ENCODE measurements around the gene AK9. TPM values are rescaled to one million over a fixed set of nuclear protein-coding genes. Genes with fewer than 3 reads are reported as not detected.

AK9 gene
- polyA plus RNA-seq, 1 donor from 2014 or later: 27.7 TPM

GRCh38 chr6:109443425-109443950 lies 247.5 kb downstream of the AK9 start:
- Histone ChIP-seq H3F3A (ENCODE audit: insufficient read depth, low read length, poor library complexity, severe bottlenecking) (no peaks in the 10 kb centered on the region), H3K9ac (ENCODE audit: low read length) (no peak overlapping the region), H3K4me2 (ENCODE audit: low read length) (no peak overlapping the region), H3K9me2 (ENCODE audit: insufficient read depth, low read length) (no peaks in the 10 kb centered on the region), H3K79me2 (replicated peaks; ENCODE audit: insufficient read depth, low read length) (no peaks in the 10 kb centered on the region), H3K4me3 (ENCODE audit: low read length) (no peak overlapping the region), H3K36me3 (ENCODE audit: insufficient read depth, low read length) (peaks cover 5% of the 10 kb centered on the region), H3K27ac (ENCODE audit: low read length) (no peak overlapping the region), H3K9me3 (ENCODE audit: low read length) (no peaks in the 10 kb centered on the region), H3K27me3 (ENCODE audit: insufficient read depth, low read depth, low read length) (no peaks in the 10 kb centered on the region), H2AFZ (ENCODE audit: low read depth, low read length) (no peak overlapping the region), H4K20me1 (ENCODE audit: insufficient read depth) (no peaks in the 10 kb centered on the region)
- no peak for TF ChIP-seq POLR2AphosphoS5 (IDR thresholded peaks at IDR 0.05)
- TF ChIP-seq RAD21 (conservative IDR thresholded peaks at IDR 0.05): no peak
- TF ChIP-seq EZH2 (IDR thresholded peaks at IDR 0.05; ENCODE audit: borderline replicate concordance, insufficient read depth, low read length, poor library complexity, severe bottlenecking): no peak
- TF ChIP-seq, protein P1, sequence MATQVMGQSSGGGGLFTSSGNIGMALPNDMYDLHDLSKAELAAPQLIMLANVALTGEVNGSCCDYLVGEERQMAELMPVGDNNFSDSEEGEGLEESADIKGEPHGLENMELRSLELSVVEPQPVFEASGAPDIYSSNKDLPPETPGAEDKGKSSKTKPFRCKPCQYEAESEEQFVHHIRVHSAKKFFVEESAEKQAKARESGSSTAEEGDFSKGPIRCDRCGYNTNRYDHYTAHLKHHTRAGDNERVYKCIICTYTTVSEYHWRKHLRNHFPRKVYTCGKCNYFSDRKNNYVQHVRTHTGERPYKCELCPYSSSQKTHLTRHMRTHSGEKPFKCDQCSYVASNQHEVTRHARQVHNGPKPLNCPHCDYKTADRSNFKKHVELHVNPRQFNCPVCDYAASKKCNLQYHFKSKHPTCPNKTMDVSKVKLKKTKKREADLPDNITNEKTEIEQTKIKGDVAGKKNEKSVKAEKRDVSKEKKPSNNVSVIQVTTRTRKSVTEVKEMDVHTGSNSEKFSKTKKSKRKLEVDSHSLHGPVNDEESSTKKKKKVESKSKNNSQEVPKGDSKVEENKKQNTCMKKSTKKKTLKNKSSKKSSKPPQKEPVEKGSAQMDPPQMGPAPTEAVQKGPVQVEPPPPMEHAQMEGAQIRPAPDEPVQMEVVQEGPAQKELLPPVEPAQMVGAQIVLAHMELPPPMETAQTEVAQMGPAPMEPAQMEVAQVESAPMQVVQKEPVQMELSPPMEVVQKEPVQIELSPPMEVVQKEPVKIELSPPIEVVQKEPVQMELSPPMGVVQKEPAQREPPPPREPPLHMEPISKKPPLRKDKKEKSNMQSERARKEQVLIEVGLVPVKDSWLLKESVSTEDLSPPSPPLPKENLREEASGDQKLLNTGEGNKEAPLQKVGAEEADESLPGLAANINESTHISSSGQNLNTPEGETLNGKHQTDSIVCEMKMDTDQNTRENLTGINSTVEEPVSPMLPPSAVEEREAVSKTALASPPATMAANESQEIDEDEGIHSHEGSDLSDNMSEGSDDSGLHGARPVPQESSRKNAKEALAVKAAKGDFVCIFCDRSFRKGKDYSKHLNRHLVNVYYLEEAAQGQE (IDR thresholded peaks at IDR 0.05; ENCODE audit: borderline replicate concordance): no peak
- TF ChIP-seq MXI1 (conservative IDR thresholded peaks at IDR 0.05; ENCODE audit: poor library complexity, severe bottlenecking): no peak
- TF ChIP-seq, protein P2, sequence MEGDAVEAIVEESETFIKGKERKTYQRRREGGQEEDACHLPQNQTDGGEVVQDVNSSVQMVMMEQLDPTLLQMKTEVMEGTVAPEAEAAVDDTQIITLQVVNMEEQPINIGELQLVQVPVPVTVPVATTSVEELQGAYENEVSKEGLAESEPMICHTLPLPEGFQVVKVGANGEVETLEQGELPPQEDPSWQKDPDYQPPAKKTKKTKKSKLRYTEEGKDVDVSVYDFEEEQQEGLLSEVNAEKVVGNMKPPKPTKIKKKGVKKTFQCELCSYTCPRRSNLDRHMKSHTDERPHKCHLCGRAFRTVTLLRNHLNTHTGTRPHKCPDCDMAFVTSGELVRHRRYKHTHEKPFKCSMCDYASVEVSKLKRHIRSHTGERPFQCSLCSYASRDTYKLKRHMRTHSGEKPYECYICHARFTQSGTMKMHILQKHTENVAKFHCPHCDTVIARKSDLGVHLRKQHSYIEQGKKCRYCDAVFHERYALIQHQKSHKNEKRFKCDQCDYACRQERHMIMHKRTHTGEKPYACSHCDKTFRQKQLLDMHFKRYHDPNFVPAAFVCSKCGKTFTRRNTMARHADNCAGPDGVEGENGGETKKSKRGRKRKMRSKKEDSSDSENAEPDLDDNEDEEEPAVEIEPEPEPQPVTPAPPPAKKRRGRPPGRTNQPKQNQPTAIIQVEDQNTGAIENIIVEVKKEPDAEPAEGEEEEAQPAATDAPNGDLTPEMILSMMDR (IDR thresholded peaks at IDR 0.05; ENCODE audit: poor library complexity, severe bottlenecking): no peak
- TF ChIP-seq TAF1 (IDR thresholded peaks at IDR 0.05; ENCODE audit: low read depth): no peak
- no peak for TF ChIP-seq EP300 (conservative IDR thresholded peaks at IDR 0.05; ENCODE audit: poor library complexity, severe bottlenecking)
- no peak for TF ChIP-seq SMC3 (conservative IDR thresholded peaks at IDR 0.05; ENCODE audit: poor library complexity)

Other genes starting within 250 kb of the AK9 start
- 54.2 and 80.1 TPM in 2 replicates for gene MICAL1, start 235.4 kb downstream of the AK9 start, polyA plus RNA-seq
- 5.5 and 6.0 TPM in 2 replicates for gene ZBTB24, start 208.0 kb downstream of the AK9 start, polyA plus RNA-seq
- gene FIG4, start 94 bp upstream of the AK9 start, polyA plus RNA-seq: 35.4 and 36.9 TPM in 2 replicates

All from neural cell (in vitro differentiated cells).